BE2C (cell line): Measurements from ENCODE around the gene TRHDE.

Source experiments
- DNase-seq: peaks from one replicate; pipeline ENCODE4 v3.0.0-alpha.2; 2020
- H3K27me3 ChIP-seq: fragments of 250-450 bp; sonication (Bioruptor Pico); 2 replicates; pipeline ENCODE4 v1.5.1; 2020; ENCODE audit warnings: mild to moderate bottlenecking
- H3K36me3 ChIP-seq: fragments of 250-450 bp; sonication (Bioruptor Pico); 2 replicates; pipeline ENCODE4 v1.5.1; 2020; ENCODE audit warnings: mild to moderate bottlenecking
- H3K4me1 ChIP-seq: fragments of 250-450 bp; sonication (Bioruptor Pico); 2 replicates; pipeline ENCODE4 v1.5.1; 2020
- H3K4me3 ChIP-seq: 2 replicates; pipeline ENCODE4 v1.5.1; 2011; ENCODE audit warnings: low read depth, low read length
- H3K9me3 ChIP-seq: fragments of 250-450 bp; sonication (Bioruptor Pico); 2 replicates; pipeline ENCODE4 v1.5.1; 2020
- TF ChIP-seq, protein P1 (sequence below): IDR thresholded peaks from 2 replicates; pipeline ENCODE4 v1.5.1; 2012; ENCODE audit warnings: mild to moderate bottlenecking, low read depth, low read length

Gene TRHDE

DNA sequence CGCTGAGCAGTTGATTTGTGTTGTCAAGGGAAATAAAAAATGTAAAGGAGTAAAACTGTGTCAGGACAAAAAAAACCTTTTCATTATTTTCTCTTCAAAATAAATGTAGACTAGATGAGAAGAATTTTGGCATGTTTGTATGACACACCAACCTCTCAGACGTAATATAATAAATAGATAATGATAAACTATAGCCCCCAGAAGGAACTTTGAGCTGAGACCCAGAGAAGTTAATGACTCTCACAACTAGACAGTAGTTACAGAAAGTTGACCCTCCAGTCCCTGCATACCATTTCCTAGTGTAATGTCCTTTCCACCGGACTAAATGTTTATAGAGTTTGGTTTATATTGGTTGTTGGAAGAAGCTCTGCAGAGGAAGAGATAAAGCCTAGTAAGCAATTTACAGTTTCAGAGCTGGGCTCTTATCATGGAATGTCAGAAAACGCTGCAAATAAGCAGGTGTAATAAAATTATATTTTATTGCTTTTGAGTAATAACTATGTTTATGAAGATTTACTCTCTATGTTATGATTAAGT lies 97.3 kb downstream of the TRHDE start:
- DNase-seq = no peak
- Histone ChIP-seq H3K4me3 (no peak overlapping the region), H3K36me3 (no peaks in the 10 kb centered on the region), H3K27me3 (no peaks in the 10 kb centered on the region), H3K9me3 (no peaks in the 10 kb centered on the region), H3K4me1 (no peaks in the 10 kb centered on the region)
- TF ChIP-seq, protein P1, sequence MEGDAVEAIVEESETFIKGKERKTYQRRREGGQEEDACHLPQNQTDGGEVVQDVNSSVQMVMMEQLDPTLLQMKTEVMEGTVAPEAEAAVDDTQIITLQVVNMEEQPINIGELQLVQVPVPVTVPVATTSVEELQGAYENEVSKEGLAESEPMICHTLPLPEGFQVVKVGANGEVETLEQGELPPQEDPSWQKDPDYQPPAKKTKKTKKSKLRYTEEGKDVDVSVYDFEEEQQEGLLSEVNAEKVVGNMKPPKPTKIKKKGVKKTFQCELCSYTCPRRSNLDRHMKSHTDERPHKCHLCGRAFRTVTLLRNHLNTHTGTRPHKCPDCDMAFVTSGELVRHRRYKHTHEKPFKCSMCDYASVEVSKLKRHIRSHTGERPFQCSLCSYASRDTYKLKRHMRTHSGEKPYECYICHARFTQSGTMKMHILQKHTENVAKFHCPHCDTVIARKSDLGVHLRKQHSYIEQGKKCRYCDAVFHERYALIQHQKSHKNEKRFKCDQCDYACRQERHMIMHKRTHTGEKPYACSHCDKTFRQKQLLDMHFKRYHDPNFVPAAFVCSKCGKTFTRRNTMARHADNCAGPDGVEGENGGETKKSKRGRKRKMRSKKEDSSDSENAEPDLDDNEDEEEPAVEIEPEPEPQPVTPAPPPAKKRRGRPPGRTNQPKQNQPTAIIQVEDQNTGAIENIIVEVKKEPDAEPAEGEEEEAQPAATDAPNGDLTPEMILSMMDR = no peak

DNA sequence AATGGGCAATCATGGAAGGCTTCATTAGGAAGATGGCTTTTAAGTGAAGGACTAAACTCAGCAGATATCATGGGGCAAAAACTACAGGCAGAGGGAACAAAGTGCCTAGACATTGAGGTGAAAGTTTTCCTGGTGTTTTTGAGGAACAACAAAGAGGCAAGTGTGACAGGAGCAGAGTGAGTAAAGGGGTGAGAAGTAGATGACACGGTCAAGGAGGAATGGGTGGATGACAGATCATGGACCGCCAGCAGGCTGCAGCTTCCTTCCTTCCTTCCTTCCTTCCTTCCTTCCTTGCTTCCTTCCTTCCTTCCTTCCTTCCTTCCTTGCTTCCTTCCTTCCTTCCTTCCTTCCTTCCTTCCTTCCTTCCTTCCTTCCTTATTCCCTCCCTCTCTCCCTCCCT lies 108.3 kb downstream of the TRHDE start:
- no peak for DNase-seq
- Histone ChIP-seq H3K4me1 (no peaks in the 10 kb centered on the region), H3K4me3 (no peak overlapping the region), H3K9me3 (no peaks in the 10 kb centered on the region), H3K27me3 (no peaks in the 10 kb centered on the region), H3K36me3 (no peaks in the 10 kb centered on the region)
- TF ChIP-seq, protein P1 = no peak

DNA sequence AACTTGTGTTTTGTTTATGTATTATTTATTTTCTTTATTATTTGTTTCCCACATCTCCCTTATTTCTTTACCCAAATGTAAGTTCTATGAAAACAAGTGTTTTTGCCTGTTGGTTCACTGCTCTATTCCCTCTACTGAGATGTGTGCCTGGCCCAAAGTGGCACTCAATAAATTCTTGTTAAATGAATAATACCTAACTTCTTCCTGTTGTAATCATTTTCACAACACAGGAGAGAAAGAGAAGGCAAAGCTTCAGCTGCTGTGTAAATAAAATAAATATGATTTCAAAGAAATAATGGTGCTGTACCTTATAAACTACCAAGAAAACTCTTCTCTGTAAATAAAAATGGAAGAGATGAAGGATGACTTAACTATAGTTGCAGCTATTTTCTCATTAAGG lies 116.2 kb downstream of the TRHDE start:
- no peak for DNase-seq
- TF ChIP-seq, protein P1 = no peak
- Histone ChIP-seq H3K9me3 (no peaks in the 10 kb centered on the region), H3K4me3 (no peak overlapping the region), H3K4me1 (no peaks in the 10 kb centered on the region), H3K27me3 (no peaks in the 10 kb centered on the region), H3K36me3 (no peaks in the 10 kb centered on the region)

DNA sequence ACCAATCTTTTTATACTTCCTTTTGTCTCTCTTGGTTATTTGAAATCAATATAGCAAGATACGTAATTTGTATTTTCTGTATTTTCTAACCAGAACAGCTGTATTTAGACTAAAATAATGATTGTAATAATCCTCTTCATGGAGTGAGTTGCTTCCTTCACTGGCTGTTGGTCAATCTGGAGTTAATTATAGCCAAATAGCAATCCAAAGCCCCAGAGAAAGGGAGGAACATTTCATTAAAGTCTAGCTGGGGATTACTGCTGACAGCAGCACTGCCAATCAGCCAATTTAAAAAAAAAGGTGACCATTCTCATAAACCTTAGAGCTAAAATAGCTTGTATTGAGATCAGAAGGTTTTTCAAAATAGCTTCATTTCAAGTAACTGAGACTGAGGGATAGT lies 118.0 kb downstream of the TRHDE start:
- Histone ChIP-seq H3K36me3 (no peaks in the 10 kb centered on the region), H3K4me3 (no peak overlapping the region), H3K27me3 (no peaks in the 10 kb centered on the region), H3K4me1 (no peaks in the 10 kb centered on the region), H3K9me3 (no peaks in the 10 kb centered on the region)
- DNase-seq = no peak
- TF ChIP-seq, protein P1 = no peak

DNA sequence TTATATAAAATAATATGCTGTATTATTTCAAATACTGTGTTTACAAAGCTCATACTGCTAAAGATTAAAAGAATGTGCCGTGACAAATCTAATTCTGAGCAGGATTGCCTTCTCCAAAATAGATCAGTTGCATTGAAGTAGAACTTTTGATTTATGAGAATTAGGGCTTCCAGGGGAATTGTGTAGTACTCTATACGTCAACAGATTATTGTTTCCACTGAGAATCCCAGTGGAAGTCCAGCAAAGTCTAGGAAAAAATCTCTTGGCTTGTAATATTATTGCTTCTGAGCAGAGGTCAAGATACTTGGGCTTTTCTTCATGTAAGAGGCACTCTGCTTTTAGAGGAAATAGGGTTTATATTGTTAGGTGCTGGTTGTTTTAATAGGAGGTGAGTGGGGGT lies 133.9 kb downstream of the TRHDE start:
- DNase-seq = no peak
- H3K36me3 ChIP-seq = no peaks in the 10 kb centered on the region
- TF ChIP-seq, protein P1 = no peak
- no peaks in the 10 kb centered on the region for H3K27me3 ChIP-seq
- H3K4me1 ChIP-seq = no peaks in the 10 kb centered on the region
- no peaks in the 10 kb centered on the region for H3K9me3 ChIP-seq
- no peak overlapping the region for H3K4me3 ChIP-seq

DNA sequence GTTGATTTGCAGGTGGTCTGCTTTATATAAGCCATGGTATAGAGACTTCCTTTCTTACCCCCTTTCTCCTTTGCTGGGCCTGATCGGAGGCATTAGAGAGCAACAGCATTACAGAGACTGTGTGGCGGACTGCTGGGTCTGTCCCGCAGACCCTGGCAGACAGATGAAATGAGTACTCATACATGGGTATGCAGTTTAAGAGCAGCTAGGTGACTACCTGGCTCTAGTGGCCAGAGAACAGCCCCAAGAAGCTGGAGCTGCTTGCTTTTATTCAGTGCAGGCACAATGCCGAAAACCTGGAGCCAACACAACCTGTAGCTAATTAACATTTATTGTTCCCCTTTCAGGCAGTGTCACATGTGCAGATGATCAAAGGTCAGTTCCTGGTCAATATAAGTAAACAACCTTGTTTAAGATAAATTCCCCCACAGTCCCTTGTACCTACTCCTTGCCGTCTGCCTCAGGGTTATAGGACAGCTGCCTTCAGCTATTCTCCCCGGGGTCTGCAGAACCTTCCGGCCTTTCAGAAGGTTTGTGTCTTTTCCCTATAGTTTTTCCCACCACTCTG lies 160.0 kb downstream of the TRHDE start:
- H3K4me3 ChIP-seq = no peak overlapping the region
- H3K9me3 ChIP-seq = no peaks in the 10 kb centered on the region
- no peak for DNase-seq
- H3K36me3 ChIP-seq = no peaks in the 10 kb centered on the region
- TF ChIP-seq, protein P1 = no peak
- H3K27me3 ChIP-seq = no peaks in the 10 kb centered on the region
- H3K4me1 ChIP-seq = no peaks in the 10 kb centered on the region
